ENCODE data around the gene CACNA2D3.

CACNA2D3 gene

DNA sequence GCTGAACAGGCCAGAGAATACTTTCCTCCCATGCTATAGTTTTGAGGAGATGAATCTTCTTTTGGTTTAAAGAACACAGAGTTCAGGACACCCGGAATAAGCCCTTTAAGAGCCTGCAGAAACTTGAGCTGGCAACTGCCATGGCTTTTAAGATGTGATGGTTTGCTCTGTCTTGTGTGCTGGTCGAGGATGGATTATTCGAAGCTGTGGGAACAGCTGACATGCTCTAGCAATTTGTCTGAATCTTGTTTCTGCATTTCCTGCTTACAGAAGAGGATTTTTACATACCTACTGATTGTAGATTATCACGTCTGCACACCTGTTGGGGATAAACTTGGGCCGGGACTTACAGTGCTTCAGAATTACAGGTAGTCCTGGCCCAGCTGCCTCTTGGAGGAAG lies 408.6 kb downstream of the CACNA2D3 start:
- no peak for DNase-seq (ENCODE audit: low read depth in 2 of 2)

DNA sequence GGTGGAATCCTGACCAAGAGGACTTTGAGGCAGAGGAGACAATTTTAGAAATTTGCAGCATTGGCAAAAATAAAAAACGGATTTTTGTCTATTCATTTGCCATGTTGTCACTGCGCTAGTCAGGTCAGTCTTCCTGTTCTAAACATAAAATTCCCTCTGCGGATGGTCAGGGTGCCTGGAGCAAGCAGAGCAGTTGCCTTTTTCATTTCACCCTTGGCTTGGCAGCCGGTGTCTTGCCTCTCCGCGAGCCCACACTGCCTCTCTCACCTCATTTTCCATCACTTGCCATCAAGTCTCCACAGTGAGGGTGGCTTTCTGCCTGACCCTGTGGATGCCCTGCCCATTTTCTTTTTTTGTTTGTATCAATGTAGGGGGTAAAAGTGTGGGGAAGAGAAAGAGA lies 409.4 kb downstream of the CACNA2D3 start:
- DNase-seq (ENCODE audit: low read depth in 2 of 2) = no peak

DNA sequence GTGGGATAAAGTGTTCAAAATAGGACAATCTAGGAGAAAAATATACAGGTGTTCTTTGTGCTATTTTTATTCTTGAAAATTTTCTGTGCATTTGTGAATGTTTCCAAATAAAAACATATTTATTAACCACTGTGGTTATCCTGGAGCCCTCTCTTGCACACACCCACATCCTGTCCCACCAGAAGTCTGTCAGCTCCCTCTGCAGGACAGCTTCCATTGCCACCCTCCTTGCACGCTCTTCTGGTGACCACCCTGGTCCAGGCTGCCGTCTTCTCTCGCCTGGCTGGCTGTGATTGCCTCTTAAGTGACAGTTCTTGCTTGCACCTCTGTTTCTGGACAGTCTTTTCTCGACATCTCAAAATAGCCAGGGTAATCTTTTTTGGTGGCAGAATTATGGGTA lies 411.5 kb downstream of the CACNA2D3 start:
- no peak for DNase-seq (ENCODE audit: low read depth in 2 of 2)

DNA sequence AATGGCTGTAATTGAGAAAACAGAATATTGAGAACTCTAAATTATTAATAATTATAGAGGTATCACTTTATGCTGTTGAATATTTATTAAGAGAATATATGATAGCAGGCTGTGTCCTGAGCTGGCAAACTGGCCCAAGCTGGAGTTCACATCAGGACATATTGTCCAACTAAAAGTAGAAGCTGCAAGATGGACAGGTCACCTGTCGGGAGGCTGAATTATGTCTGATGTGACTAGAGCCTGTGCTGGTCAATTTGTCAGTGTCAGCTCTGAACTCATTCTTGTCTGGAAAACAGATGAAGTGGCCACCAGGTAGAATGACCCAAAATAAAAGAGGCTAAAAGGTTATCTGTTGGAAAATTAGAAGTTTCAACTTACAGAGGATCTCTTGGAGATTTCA lies 413.3 kb downstream of the CACNA2D3 start:
- no peak for DNase-seq (ENCODE audit: low read depth in 2 of 2)

DNA sequence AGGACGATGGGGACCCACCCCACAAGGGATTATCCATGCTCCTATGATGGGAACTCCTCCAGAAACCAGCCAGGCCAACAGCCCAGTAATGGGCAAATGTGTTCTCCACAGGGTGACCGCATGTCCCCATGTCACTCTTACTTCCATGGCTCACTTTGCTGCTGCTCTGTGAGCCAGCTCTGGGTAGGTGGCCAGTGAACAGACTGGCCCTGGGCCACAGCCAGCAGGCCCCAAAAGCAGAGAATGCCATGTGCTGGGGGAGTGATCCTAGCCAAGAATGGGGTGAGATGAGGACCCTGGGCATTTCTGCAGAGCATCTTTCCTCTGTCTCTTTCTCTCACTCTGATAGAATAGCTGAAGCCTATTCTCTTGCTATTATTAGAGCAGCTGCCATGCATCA lies 414.1 kb downstream of the CACNA2D3 start:
- DNase-seq (ENCODE audit: low read depth in 2 of 2) = no peak

DNA sequence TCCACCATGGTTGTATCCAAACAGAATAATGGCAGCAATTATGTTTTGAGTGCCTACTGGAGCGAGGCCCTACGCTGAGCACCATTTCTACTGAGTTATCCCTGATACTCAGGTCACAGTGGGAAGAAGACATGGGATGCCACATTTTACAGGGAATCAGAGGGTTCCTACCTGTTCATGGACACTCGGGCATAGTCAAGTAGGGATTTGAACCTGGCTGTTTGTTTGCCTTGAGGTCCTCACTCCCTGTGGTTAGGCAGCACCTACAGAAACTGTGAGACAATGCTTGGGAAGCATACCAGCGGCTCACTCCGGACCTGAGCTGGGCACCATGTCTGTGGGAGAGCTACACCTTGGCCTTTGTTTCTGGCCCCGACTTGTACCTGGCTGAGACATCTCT lies 415.2 kb downstream of the CACNA2D3 start:
- no peak for DNase-seq (ENCODE audit: low read depth in 2 of 2)

DNA sequence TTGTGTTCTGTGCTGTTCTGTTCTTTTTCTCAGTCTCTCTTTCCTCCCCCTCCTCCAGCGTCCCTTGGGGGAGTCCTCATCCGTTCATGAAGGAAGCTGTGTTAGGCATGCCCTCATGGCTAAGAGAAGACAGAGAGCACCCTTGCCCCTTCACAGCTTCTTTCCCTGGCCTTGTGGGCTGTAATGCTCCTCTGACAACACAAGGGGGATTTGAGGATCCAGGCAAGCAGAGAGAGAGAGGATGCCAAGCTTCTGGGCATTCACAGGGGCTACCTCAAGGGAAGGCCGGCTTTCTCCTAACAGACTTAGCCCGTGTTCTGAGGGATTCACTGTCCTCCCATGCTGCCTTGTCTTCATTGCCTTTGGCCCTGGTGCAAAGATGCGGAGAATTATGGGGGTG lies 416.0 kb downstream of the CACNA2D3 start:
- no peak for DNase-seq (ENCODE audit: low read depth in 2 of 2)

DNA sequence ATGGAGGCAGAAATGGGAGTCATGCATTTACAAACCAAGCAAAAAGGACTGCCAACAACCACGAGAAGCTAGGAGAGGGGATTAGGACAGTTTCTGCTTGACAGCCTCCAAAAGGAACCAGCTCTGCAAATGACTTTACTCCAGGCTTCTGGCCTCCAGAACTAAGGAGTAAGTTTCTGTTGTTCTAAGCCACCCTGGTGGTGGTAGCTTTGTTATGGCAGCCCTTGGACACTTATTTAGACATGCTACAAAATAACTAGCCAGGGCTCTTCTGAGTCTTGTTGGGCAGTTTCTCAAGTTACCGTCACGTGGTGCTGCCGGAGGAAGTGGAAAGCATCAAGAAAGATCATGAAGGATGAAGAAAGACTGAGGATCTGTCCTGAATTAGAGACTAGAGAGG lies 419.0 kb downstream of the CACNA2D3 start:
- no peak for DNase-seq (ENCODE audit: low read depth in 2 of 2)

DNA sequence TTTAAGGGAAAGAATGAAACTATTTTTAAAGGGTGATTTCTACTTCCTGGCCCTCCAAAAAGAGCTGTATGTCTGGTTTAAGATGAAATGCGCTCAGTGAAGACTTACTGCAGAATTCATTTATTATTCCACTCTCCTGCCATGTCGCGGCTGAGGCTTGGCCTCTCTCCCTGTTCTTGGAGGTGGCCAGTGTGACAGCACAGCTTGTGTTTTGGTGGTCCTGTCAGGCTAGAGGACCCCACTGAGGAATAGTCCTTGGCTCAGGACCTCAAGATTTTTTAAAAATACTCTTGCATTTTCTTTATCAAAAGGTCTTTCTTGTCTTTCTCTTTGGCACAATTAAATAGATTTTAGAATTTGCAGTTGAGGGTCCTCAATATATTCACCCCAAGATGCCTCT lies 421.1 kb downstream of the CACNA2D3 start:
- no peak for DNase-seq (ENCODE audit: low read depth in 2 of 2)

DNA sequence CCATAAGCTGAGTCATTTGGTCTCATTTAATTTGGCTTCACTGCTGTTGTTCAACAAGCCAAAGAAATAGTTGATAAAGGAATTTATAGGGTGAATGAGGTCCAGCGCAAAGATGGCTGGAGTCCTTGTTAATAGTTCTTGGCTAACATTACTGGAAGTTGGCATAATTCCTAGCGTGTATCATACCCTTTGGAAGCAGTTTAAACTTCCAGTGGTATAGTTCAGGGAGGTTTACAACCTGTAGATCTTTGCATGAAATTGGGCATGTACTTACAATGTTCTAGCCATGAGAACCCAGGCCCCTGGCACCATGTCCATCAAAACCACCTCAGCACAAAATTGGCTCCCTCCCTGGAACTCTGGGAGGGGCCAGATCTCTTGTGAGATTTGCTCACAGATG lies 424.7 kb downstream of the CACNA2D3 start:
- no peak for DNase-seq (ENCODE audit: low read depth in 2 of 2)

DNA sequence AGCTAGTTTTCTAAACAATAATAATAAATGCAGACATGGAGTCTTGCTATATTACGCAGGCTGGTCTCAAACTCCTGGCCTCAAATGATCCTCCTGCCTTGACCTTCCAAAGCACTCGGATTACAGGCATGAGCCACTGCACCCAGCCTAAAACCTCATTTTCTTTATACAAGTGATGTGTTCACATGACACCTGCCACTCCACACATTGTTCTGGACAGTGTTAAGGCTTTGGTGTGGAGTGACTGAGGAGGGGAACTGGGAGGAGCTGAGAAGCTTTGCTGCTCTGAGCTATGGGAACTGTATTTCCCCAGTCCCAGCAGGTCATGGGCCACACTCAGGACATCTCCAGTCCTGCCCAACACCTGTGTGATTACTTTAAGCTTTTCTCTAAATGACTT lies 425.5 kb downstream of the CACNA2D3 start:
- no peak for DNase-seq (ENCODE audit: low read depth in 2 of 2)

DNA sequence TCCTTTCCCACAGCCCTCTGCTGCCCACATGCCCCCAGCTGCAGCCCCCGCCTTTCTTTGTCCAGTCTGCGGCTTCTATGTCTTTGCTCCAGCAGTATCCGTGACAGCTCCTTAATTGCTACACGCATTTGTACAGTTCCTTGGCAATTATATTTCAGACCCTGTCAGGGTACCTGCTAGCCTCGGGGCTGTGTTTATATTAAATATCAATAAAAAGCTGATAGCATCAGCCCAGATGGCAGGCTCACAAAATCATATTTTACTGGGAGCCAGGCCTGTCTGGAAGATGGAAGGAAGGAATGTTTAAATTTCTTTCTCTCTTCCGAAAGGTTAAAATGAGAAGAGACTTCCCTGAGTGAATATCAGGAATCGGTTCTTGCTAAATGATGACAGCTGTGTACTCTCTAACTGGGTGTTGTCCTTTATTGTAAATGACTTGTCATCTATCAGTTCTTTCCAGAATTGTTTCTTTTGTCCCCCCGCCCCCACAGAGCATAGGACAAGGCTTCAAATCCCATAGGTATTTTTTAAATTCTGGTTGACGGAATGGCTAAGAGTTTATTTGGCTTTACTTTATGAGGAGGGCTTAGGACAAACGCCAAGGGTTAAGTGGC lies 427.4 kb downstream of the CACNA2D3 start:
- DNase-seq (ENCODE audit: low read depth in 2 of 2) = no peak

DNA sequence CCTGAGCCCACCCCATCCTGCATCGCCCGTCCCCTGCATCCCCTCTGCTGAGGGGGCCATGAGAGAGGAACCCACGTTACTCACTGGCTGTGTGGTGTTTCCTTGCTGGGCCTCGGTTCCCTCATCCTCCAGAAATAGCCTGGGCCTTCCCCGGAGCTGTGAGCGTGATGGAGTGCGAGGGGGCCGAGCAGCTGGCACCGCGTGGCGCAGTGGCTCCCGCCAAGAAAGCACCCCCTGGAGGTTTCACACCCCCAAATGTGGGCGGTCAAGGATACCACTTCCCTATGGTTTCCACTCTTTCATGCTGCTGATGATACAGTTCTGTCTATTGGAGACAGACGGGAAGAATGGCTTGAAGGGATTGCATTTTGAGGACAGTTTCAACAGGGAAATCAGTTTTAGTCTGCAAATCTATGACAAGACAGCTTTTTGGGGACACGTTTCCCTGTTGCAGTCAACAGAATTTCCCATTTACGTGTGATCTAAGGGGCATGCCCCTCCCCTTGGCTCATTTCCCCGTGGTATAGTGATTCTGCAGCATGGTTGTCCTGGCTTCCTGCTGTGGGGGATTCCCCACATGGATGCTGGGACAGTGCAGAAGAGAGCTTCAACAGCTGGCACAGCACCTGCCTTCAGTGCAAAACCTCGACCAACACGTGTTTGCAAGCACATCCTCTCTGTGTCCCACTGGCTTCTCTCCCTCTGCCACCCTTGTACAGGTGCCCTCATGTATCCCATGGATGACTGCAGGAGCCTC lies 428.0 kb downstream of the CACNA2D3 start:
- DNase-seq (ENCODE audit: low read depth in 2 of 2) = no peak

DNA sequence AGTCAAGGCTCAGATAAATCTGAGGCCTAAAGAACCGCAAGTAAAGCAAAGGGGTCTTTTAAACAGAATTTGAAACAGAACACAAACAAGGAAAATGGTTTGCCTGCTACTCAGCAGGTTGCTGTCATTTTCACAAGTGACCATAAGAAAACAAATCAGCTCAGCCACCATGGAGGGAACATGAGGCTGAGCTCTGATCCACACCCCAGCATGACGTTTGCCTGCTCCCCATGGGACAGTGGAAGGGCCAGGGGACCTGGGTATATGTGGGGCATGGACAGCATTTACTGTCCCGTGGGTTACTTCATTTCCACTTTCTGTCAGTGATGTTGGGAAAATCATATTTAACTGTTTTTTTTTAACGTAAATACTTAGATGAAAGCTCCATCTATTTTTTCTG lies 434.3 kb downstream of the CACNA2D3 start:
- no peak for DNase-seq (ENCODE audit: low read depth in 2 of 2)

DNA sequence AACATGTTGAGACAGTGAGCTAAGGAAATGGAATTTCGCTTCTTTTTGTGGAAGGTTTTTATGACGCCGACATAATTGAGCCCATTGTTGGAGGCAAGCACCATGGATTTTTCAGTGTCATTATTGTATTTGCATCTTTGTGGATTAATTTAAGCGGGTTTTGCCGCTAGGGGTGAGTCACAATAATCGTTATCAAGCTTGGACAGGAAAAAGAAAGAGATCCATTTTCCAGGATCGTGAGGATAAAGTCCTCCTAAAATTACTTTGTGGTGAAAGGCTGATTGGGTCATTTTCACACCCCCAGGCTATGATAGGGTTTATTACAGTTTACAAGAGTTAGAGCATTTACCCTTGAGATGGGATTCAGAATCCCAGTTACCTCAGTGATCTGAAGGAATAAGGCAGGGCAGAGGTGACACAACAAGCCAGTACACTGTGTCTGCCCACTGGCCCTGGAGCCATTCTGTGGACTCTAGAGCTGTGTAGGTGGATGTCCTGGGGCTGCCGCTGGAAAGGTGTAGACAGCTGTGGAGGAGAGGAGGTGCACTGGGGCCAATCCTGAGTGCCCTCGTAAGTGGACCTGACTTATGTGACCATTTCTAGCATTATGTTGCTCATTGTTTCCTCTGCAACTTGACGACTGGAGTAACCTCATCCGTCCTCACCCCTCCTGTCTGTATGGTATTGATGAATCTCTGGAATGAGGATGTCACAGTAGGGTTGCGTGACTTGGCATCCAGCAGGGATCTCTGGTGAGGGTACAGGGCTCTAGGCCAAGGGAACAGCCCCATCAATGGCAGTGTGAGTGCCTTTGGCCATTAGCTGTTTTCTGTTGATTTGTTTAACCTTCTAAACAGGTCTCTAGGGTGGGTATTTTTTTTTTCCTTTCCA lies 435.4 kb downstream of the CACNA2D3 start:
- no peak for DNase-seq (ENCODE audit: low read depth in 2 of 2)

DNA sequence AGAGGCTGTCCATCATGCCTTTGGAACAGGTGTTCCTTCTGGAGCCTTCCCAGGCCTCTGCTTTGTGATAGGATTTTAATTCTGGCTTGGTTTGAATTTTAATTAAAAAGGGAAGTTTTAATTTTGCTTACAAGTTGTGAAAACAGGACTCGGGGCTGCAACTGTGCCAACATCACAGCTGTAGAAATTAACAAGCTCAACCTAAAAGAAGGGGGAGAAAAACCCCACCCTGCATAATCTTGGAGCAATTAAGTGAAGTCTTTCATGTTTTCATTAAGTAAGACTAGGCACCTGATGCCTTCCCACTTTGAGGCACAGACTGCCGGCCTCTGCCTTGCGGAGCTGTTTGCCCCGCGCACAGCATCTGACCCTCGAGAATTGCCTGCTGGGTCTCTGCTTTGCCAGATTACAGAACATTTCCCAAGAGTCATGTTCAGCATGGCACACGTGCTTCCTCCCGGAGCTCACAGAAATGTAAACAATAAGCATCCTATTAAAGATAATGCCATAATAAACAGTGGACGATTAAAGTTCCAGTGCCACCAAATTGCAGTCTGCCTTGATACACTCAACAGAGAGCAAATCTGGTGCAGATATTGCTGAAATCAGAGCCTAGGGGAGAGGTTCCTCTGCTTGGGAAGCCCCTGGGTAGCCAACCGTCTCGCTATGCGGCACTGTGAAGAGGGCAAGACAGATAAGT lies 441.3 kb downstream of the CACNA2D3 start:
- DNase-seq (ENCODE audit: low read depth in 2 of 2) = no peak

DNA sequence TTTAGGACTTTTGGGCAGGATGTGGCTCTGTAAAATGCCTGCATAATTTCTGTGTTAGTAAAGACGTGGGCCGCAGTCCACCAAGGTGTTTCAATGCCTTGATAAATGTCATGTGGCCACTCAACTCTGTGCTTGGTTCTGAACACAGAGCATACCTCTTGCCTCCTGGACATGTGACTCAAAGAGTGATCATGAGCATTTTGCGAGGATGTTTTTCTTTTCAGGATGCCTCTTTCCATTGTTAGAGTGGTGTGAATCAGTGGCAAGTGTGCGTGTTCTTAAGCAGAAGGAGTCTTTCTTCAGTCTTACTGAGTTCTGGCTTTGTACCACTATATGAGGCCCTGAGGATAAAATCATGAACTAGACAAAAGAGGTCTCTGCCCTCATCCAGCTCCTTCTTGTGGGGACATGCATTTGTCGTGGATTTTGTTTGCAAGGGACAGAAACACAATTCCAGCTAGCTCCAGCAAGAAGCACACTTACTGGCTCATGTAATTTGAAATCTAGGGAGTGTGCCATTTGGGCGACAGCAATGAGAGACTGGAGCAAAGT lies 442.1 kb downstream of the CACNA2D3 start:
- no peak for DNase-seq (ENCODE audit: low read depth in 2 of 2)

DNA sequence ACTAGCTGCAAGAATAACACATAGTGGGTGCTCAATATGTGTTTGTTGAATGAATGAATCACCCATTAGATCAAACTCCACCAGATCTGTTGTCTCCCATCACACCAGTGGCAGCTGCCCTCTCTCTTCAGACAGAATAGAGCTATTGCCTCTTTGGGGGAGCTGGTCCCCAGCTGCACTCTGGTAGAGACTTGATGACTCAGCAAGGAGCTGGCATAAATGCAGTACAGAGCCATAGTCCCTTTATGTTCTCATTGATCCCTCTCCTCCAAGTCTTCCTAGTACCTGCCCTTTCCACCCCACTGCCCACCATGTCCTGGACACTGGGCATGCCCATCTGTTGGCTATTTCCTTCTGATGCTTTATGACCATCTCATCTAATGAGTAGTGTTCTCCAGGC lies 443.6 kb downstream of the CACNA2D3 start:
- no peak for DNase-seq (ENCODE audit: low read depth in 2 of 2)

DNA sequence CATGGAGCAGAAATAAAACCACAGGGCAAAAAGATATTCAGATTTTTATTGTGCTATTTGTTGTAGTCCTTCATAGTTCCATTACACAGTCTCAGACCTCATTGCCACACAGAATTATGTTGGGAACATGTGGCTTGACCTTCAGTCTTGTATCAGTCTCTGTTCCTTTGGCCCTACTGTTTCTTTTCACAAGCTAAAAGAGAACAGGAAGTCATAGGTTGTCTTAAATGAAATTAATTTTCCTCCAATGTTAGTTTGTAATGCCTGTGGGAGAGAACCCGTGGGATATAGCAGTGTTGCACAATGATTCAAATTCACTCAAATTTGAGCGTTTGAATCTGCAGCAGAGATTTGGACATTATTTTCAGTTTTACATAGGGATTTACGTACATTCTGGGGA lies 445.6 kb downstream of the CACNA2D3 start:
- no peak for DNase-seq (ENCODE audit: low read depth in 2 of 2)

DNA sequence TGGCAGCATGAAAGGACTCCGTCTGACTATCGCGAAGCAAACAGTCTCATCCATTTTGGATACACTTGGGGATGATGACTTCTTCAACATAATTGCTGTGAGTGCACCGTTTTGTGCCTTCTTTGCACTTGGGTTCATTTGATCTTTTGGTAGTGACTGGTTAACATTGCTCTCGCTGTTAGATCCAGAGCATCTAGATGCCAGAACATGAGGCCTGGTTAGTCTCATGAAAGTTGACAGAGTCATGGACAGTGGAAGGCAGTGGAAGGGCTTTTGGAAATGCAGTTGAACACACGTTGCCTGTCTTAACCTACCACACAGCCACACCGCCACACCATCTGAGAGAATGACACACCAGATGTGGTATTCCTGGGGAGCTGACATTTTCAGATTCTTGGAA lies 447.7 kb downstream of the CACNA2D3 start:
- DNase-seq (ENCODE audit: low read depth in 2 of 2) = no peak

DNA sequence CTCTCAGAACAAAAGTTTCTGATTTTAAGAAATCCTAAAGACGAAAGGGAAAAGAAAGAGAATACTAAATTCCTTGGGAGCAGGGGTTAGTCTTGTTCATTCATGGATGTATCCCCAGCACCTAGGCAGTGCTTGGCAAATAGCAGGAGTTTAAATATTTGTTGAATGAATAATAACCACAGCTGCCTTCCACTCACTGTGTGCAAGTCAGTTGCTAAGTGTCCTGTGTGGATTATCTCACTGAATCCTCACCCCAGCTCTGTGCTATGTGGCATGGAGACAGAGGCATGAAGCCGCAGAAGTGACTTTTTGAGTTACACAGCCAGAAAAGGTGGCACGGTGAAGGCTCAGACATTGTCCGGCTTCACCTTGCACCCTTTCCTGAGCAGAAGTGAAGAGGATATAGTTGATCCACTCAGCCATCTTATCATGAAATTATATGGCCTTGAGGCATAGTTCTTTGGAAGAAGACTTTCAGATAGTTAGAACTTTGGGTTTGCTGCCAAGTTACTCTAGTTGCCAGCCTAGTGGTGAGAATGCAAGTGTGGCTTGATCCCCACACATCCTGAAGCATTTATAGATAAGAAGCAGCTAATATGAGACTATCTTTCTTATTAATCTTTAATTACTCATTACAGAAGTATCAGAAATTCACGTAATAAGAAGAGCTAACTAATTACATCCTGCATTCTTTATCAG lies 450.0 kb downstream of the CACNA2D3 start:
- DNase-seq (ENCODE audit: low read depth in 2 of 2) = no peak

All from stimulated activated CD8-positive, alpha-beta memory T cell treated with anti-CD3 and anti-CD28 coated beads, Interleukin-7, amount 100 ng/mL, for 4 hours (primary cell).